ENCODE data around the gene SLC44A3.

GRCh38 chr1:94851571-94851970 is 31.4 kb downstream of the SLC44A3 start:
- TF ChIP-seq CTCF (IDR thresholded peaks at IDR 0.05) (no peak), POLR2AphosphoS5 (IDR thresholded peaks at IDR 0.05) (no peak)
